Stomach (tissue), 9 donors: ENCODE results near the gene TRNT1. TPM values are rescaled to one million over a fixed set of nuclear protein-coding genes. Genes with fewer than 3 reads are reported as not detected.

Experiments used
- DNase-seq, 2 donors: peaks; one replicate each; pipeline versions ENCODE4 v3.0.0 to v3.0.0-alpha.2; 2013 to 2019
- H3K27ac ChIP-seq, 5 donors: fragments of 200-600 bp in 4 of 5; sonication (generic) in 4 of 5; one replicate each; pipeline ENCODE4 v1.5.1; 2013 to 2019; ENCODE audit warnings: mild to moderate bottlenecking in 1 of 5, moderate library complexity in 1 of 5
- H3K27me3 ChIP-seq, 3 donors: fragments of 200-600 bp; sonication (generic); one replicate each; pipeline ENCODE4 v1.5.1; 2017 to 2019; ENCODE audit warnings: mixed run types in 1 of 3
- H3K36me3 ChIP-seq, 4 donors: fragments of 200-600 bp; sonication (generic); 1 replicate in 3 of 4; 2 replicates in 1 of 4; pipeline ENCODE4 v1.5.1; 2016 to 2019
- H3K4me1 ChIP-seq, 4 donors: fragments of 200-600 bp; sonication (generic); one replicate each; pipeline ENCODE4 v1.5.1; 2016 to 2019
- H3K4me3 ChIP-seq, 4 donors: fragments of 200-600 bp; sonication (generic) in 3 of 4; one replicate each; pipeline ENCODE4 v1.5.1; 2016 to 2019; ENCODE audit warnings: mild to moderate bottlenecking in 1 of 4
- H3K9me3 ChIP-seq, 4 donors: fragments of 200-600 bp; sonication (generic); one replicate each; pipeline ENCODE4 v1.5.1; 2016 to 2019
- CTCF ChIP-seq, 7 experiments: fragments of 450-650 bp in 4 of 7; fragments of 200-600 bp in 3 of 7; sonication (generic) in 3 of 7; IDR thresholded peaks; one replicate each; pipeline ENCODE4 v1.5.1; 2016 to 2019; ENCODE audit warnings: antibody characterized with exemption in 7 of 7, control low read depth in 2 of 7, mild to moderate bottlenecking in 1 of 7
- EP300 ChIP-seq: sonication (generic); formaldehyde crosslinking; IDR thresholded peaks from one replicate; pipeline ENCODE4 v1.6.1; 2017; ENCODE audit warnings: antibody characterized with exemption
- POLR2A ChIP-seq, 4 donors: fragments of 450-650 bp; IDR thresholded peaks; one replicate each; pipeline ENCODE4 v1.6.1; 2016; ENCODE audit warnings: antibody characterized with exemption in 4 of 4, control low read depth in 2 of 4, mild to moderate bottlenecking in 1 of 4, moderate library complexity in 1 of 4
- POLR2AphosphoS5 ChIP-seq, 3 donors: sonication (generic); formaldehyde crosslinking; IDR thresholded peaks; one replicate each; pipeline ENCODE4 v1.6.1; 2016; ENCODE audit warnings: antibody characterized with exemption in 3 of 3
- WGBS, 5 donors: extraction: QIAGEN DNeasy Blood & Tissue Kit in 3 of 5; methylation state at CpG; one replicate each; pipeline versions ENCODE4 v1.1.5 to v1.1.7; 2013 to 2018; 5-methylcytosine and 5-hydroxymethylcytosine counted together
- intact Hi-C: fragments of 100-400 bp; cut with DNase I; formaldehyde crosslinking; loops from one replicate; pipeline ENCODE4 v1.15.1; 2023; ENCODE audit warnings: low total_unique reads
- polyA plus RNA-seq, 3 donors: library from polyadenylated mRNA; stranded (reverse); fragments of 200-250 nt; gene quantifications; one replicate each; pipeline ENCODE4 v1.2.3, GENCODE V29; 2013
- total RNA-seq, 5 donors: library from RNA; depleted of rRNA; stranded (reverse); fragments of >200 nt; gene quantifications; one replicate each; pipeline versions ENCODE4 v1.1.0 to v1.2.3, GENCODE V29; 2014 to 2016
- donor health status: healthy with polysubstance abuse.
- donor health status: Bipolar disorder and iron deficiency.
- donor health status: healthy.

The TRNT1 gene
- total and polyA plus RNA-seq, 8 donors, result 5.4 to 33.0 (median 14.7) TPM

GRCh38 chr3:3101660-3102458 is 24.9 kb upstream of the TRNT1 start:
- intact Hi-C loops, result no loop called here
- Histone ChIP-seq H3K36me3 (no peaks in the 10 kb centered on the region), H3K4me3 (no peak overlapping the region), H3K9me3 (no peaks in the 10 kb centered on the region), H3K27me3 (no peaks in the 10 kb centered on the region), H3K4me1 (no peaks in the 10 kb centered on the region), H3K27ac (no peak overlapping the region)
- WGBS, 5 donors, result 79 to 88% (median 82%) methylated on average over 6 of the region's 6 CpGs
- no peak for DNase-seq
- TF ChIP-seq POLR2A (IDR thresholded peaks at IDR 0.05) (no peak), POLR2AphosphoS5 (IDR thresholded peaks at IDR 0.05) (no peak), CTCF (IDR thresholded peaks at IDR 0.05) (no peak), EP300 (no peak)

- intact Hi-C loops, result no loop called here
- WGBS, 5 donors, result 87 to 91% (median 90%) methylated on average over 6 of the region's 6 CpGs
Observed at GRCh38 chr3:3102751-3103150, 24.0 kb upstream of the TRNT1 start.

GRCh38 chr3:3105246-3105645 is 21.5 kb upstream of the TRNT1 start:
- Histone ChIP-seq H3K27ac (no peak overlapping the region), H3K9me3 (no peaks in the 10 kb centered on the region), H3K27me3 (no peaks in the 10 kb centered on the region), H3K4me1 (peaks cover 0 to 6% (median 3%) of the 10 kb centered on the region in 4 donors), H3K36me3 (no peaks in the 10 kb centered on the region), H3K4me3 (no peak overlapping the region)
- no peak for DNase-seq
- WGBS, 5 donors, result 89 to 98% (median 89%) methylated on average over 3 of the region's 3 CpGs
- no peak for TF ChIP-seq POLR2AphosphoS5 (IDR thresholded peaks at IDR 0.05)
- TF ChIP-seq POLR2A (IDR thresholded peaks at IDR 0.05), result no peak
- TF ChIP-seq CTCF (IDR thresholded peaks at IDR 0.05), result no peak
- no peak for TF ChIP-seq EP300
- intact Hi-C loops, result no loop called here

More at GRCh38 chr3:3102751-3103150, 24.0 kb upstream of the TRNT1 start:
- H3K9me3 ChIP-seq, result no peaks in the 10 kb centered on the region
- H3K27me3 ChIP-seq, result no peaks in the 10 kb centered on the region
- no peaks in the 10 kb centered on the region for H3K4me1 ChIP-seq
- no peak for DNase-seq
- no peak overlapping the region for H3K27ac ChIP-seq
- no peaks in the 10 kb centered on the region for H3K36me3 ChIP-seq
- TF ChIP-seq POLR2AphosphoS5 (IDR thresholded peaks at IDR 0.05) (no peak), CTCF (IDR thresholded peaks at IDR 0.05) (no peak), EP300 (no peak), POLR2A (IDR thresholded peaks at IDR 0.05) (no peak)
- no peak overlapping the region for H3K4me3 ChIP-seq

DNA sequence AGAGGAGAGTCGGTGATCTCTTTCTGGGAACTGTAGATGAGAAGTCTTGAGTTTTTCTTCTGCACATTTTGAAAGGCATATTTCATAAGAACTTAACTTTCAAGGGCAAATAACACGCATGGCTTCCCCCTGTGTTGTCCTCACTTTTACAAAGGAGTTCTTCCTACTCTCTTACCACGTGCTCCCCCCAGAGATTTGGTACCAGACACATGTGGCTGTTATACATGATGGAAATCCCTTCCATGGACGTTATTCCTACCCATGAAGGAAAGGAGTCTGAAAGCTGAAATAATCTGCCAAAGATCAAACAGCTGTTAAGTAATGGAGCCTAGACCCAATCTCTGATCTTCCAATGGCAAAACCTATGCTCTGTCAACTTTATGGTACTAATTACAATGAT is 20.9 kb upstream of the TRNT1 start:
- H3K9me3 ChIP-seq, result no peaks in the 10 kb centered on the region
- H3K4me1 ChIP-seq, result peaks cover 0 to 12% (median 5%) of the 10 kb centered on the region in 4 donors
- H3K27me3 ChIP-seq, result no peaks in the 10 kb centered on the region
- no peak for DNase-seq
- H3K36me3 ChIP-seq, result no peaks in the 10 kb centered on the region
- intact Hi-C loops, result no loop called here
- TF ChIP-seq EP300, result no peak
- TF ChIP-seq POLR2AphosphoS5 (IDR thresholded peaks at IDR 0.05), result no peak
- no peak for TF ChIP-seq CTCF (IDR thresholded peaks at IDR 0.05)
- TF ChIP-seq POLR2A (IDR thresholded peaks at IDR 0.05), result no peak
- no peak overlapping the region for H3K27ac ChIP-seq
- no peak overlapping the region for H3K4me3 ChIP-seq
- 61 to 85% (median 74%) methylated on average over 4 of the region's 4 CpGs for WGBS, 5 donors
